GM03348 (cell line): ENCODE data around the gene ID3.

Experiments used
- DNase-seq: peaks from one replicate; pipeline ENCODE4 v3.0.0; 2012; ENCODE audit warnings: low spot score

ID3 gene

GRCh38 chr1:23526329-23527041, 32.8 kb downstream of the ID3 start:
- no peak for DNase-seq

- no peak for DNase-seq
These were observed 33.6 kb downstream of the ID3 start for GRCh38 chr1:23525558-23526250.

- DNase-seq: no peak
These were observed 34.4 kb downstream of the ID3 start for GRCh38 chr1:23524716-23525401.

GRCh38 chr1:23524163-23524562, 35.1 kb downstream of the ID3 start:
- no peak for DNase-seq

- DNase-seq: no peak
These were observed 36.9 kb downstream of the ID3 start for GRCh38 chr1:23522244-23522982.

GRCh38 chr1:23521588-23521987, 37.7 kb downstream of the ID3 start:
- DNase-seq: no peak

- no peak for DNase-seq
These were observed 41.7 kb downstream of the ID3 start for GRCh38 chr1:23517581-23517980.

GRCh38 chr1:23515905-23516304, 43.4 kb downstream of the ID3 start:
- DNase-seq: no peak

- DNase-seq: no peak
These were observed 45.1 kb downstream of the ID3 start for GRCh38 chr1:23514111-23514679.

- DNase-seq: no peak
These were observed 49.4 kb downstream of the ID3 start for GRCh38 chr1:23509896-23510295.
